ENCODE data around the gene DHPS. TPM values are rescaled to one million over a fixed set of nuclear protein-coding genes. Genes with fewer than 3 reads are reported as not detected.
A peak's percentile ranks its signal among the peaks of the same experiment; 100 is the strongest.
"Not testable (repeated sequence)": the region's sequence is repeated elsewhere in the genome, so short reads cannot be mapped to it uniquely, and the experiment has no call there.

Gene DHPS
- total RNA-seq, 4 donors from 2014 or later, result 117 to 180 (median 160) TPM

DNA sequence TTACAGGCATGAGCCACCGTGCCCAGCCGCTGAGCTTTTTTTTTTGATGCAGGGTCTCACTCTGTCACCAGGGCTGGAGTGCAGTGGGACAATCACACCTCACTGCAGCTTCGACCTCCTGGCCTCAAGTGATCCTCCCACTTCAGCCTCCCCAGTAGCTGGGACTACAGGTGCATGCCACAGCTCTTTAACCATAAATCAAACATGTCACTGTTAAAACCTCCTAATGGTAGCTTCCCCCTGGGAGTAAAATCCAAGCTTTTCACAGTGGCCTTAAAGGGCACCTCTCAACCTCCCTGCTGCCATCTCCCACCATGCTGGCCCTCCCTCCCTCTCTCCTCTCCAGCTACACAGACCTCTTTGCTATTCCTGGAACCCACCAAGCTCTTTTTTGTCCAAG, 4.2 kb upstream of the DHPS start:
- 77 to 83% methylated on average over 3 of the region's 3 CpGs for WGBS, 2 donors
- H3K9me3 ChIP-seq, result no peaks in the 10 kb centered on the region
- no peaks in the 10 kb centered on the region for H3K27me3 ChIP-seq
- TF ChIP-seq, protein P1, sequence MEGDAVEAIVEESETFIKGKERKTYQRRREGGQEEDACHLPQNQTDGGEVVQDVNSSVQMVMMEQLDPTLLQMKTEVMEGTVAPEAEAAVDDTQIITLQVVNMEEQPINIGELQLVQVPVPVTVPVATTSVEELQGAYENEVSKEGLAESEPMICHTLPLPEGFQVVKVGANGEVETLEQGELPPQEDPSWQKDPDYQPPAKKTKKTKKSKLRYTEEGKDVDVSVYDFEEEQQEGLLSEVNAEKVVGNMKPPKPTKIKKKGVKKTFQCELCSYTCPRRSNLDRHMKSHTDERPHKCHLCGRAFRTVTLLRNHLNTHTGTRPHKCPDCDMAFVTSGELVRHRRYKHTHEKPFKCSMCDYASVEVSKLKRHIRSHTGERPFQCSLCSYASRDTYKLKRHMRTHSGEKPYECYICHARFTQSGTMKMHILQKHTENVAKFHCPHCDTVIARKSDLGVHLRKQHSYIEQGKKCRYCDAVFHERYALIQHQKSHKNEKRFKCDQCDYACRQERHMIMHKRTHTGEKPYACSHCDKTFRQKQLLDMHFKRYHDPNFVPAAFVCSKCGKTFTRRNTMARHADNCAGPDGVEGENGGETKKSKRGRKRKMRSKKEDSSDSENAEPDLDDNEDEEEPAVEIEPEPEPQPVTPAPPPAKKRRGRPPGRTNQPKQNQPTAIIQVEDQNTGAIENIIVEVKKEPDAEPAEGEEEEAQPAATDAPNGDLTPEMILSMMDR (IDR thresholded peaks at IDR 0.05), result no peak
- TF ChIP-seq EP300 (IDR thresholded peaks at IDR 0.05) (no peak), POLR2A (IDR thresholded peaks at IDR 0.05) (no peak)
- no peak for DNase-seq (ENCODE audit: low spot score in 2 of 2)
- H3K27ac ChIP-seq, result no peak overlapping the region
- no peak overlapping the region for H3K4me3 ChIP-seq
- peaks cover 0 to 7% (median 2%) of the 10 kb centered on the region in 4 donors for H3K4me1 ChIP-seq
- peaks cover 0 to 32% (median 0%) of the 10 kb centered on the region in 3 donors for H3K36me3 ChIP-seq

DNA sequence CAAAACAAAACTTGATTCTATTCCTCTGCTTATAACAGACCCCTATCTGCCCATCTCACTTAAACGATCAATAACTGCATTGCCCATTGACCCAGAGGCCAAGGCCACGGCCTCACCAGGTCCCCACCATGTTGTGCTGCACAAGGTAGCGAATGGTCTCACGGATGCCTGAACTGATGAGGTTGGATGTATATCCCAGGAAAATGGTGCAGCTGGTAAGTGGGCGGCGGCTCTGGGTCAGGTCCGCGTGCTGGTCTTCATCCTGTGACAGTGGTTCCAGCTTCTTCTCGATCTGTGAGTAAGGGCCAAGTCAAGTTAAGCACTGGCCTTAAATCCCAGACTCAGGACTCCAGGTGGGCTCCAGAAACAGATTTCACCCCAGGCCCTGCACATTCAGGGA, 1.6 kb downstream of the DHPS start:
- Histone ChIP-seq H3K36me3 (peaks cover 5 to 51% (median 7%) of the 10 kb centered on the region in 3 donors), H3K27ac (no peak overlapping the region), H3K4me3 (no peak overlapping the region), H3K4me1 (peaks cover 0 to 32% (median 4%) of the 10 kb centered on the region in 4 donors), H3K27me3 (no peaks in the 10 kb centered on the region), H3K9me3 (no peaks in the 10 kb centered on the region)
- no peak for DNase-seq (ENCODE audit: low spot score in 2 of 2)
- WGBS, 2 donors, result 91 to 94% methylated on average over 9 of the region's 9 CpGs
- no peak for TF ChIP-seq POLR2A (IDR thresholded peaks at IDR 0.05)

DNA sequence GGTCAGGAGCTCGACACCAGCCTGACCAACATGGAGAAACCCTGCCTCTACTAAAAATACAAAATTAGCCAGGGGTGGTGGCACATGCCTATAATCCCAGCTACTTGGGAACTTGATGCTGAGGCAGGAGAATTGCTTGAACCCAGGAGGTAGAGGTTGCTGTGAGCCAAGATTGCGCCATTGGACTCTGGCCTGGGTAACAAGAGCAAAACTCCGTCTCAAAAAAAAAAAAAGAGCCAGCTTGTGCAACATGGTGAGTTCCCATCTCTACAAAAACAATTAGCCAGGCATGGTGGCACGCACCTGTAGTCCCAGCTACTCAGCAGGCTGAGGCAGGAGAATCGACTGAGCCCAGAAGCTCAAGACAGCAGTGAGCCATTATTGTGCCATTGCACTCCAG, 3.6 kb downstream of the DHPS start:
- H3K36me3 ChIP-seq, result peaks cover 10 to 71% (median 10%) of the 10 kb centered on the region in 3 donors
- not testable (repeated sequence) for H3K4me3 ChIP-seq
- WGBS, 2 donors, result 88 to 93% methylated on average over 5 of the region's 5 CpGs

DNA sequence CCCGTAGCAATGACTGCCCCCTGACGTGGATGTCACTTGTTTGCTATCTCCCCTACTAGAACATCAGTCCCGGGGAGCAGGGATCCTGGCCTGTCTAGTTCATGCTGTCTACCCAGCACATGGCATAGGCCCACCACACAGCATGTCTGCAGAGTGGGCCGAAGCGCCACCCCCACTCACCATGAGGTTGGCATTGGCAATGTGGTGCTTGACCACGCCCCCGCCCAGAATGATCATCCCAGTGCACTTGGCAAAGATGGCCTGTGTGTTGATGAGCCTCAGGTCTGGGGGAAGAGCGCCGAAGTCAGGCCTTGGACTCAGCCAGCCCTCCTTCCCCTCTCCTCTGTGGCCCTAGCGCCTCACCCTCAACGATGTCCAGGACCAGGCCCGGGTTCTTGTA, 4.8 kb downstream of the DHPS start:
- Histone ChIP-seq H3K36me3 (peaks cover 10 to 82% (median 10%) of the 10 kb centered on the region in 3 donors), H3K9me3 (no peaks in the 10 kb centered on the region), H3K4me3 (no peak overlapping the region), H3K4me1 (peaks cover 0 to 28% (median 2%) of the 10 kb centered on the region in 4 donors), H3K27ac (no peak overlapping the region), H3K27me3 (no peaks in the 10 kb centered on the region)
- 85 to 88% methylated on average over 10 to 11 of the region's 12 CpGs for WGBS, 2 donors
- no peak for DNase-seq (ENCODE audit: low spot score in 2 of 2)
- no peak for TF ChIP-seq EP300 (IDR thresholded peaks at IDR 0.05)
- TF ChIP-seq, protein P1 (IDR thresholded peaks at IDR 0.05), result no peak
- no peak for TF ChIP-seq POLR2A (IDR thresholded peaks at IDR 0.05)

More for the DNA sequence above, 3.6 kb downstream of the DHPS start:
- H3K27me3 ChIP-seq; H3K9me3 ChIP-seq; H3K27ac ChIP-seq; DNase-seq (ENCODE audit: low spot score in 2 of 2): not testable (repeated sequence)
- peaks cover 0 to 32% (median 4%) of the 10 kb centered on the region in 4 donors for H3K4me1 ChIP-seq

DNA sequence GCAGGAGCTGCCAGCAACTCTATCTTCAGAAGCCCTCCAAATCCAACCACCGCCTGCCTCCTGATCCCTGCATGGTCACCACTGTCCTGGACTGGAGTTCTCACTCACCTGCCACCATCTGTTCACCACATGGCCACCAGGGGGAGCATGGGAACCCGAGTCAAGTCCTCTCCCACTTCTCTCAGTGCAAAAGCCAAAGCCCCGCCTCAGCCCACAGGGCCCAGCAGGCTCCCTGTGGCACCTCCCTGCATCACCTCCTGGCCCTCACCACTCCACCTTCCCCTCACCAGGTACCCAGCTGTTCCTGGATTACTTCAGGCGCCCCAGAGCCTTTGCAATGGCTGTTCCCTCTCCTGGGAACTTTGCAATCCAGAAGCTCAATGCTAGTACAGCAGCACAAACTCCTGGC, 5.3 kb downstream of the DHPS start:
- Histone ChIP-seq H3K4me1 (peaks cover 0 to 28% (median 2%) of the 10 kb centered on the region in 4 donors), H3K27ac (no peak overlapping the region), H3K27me3 (no peaks in the 10 kb centered on the region), H3K36me3 (peaks cover 10 to 86% (median 10%) of the 10 kb centered on the region in 3 donors), H3K9me3 (no peaks in the 10 kb centered on the region), H3K4me3 (no peak overlapping the region)
- DNase-seq (ENCODE audit: low spot score in 2 of 2), result peak; percentile 70 to 88
- TF ChIP-seq EP300 (IDR thresholded peaks at IDR 0.05), result no peak
- TF ChIP-seq, protein P1 (IDR thresholded peaks at IDR 0.05), result peak; percentile 76 to 86 (median 79)
- 8 to 27% methylated on average over 4 of the region's 4 CpGs for WGBS, 2 donors

DNA sequence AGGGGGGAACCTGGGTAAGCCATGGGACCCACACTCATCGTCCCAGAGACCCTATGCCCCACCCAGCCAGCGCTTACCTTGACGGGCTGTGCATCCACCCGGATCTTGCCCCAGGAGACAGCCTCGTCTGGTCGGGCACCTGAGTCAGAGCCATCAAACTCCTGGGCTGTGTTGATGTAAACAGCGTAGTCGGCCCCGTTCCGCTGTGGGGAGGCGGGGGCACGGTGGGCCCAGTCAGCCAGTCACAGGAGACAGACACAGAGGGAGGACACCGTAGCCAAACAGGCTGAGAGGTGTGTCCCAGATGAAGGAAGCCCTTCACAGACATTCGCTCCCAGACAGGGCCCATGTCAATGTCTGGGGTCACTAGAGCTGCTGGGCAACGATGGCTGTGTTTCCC, 5.7 kb downstream of the DHPS start:
- TF ChIP-seq POLR2A (IDR thresholded peaks at IDR 0.05) (no peak), EP300 (IDR thresholded peaks at IDR 0.05) (no peak)
- TF ChIP-seq, protein P1 (IDR thresholded peaks at IDR 0.05), result no peak
- Histone ChIP-seq H3K36me3 (peaks cover 10 to 87% (median 10%) of the 10 kb centered on the region in 3 donors), H3K9me3 (no peaks in the 10 kb centered on the region), H3K27ac (no peak overlapping the region), H3K4me1 (peaks cover 0 to 30% (median 2%) of the 10 kb centered on the region in 4 donors), H3K4me3 (no peak overlapping the region), H3K27me3 (no peaks in the 10 kb centered on the region)
- no peak for DNase-seq (ENCODE audit: low spot score in 2 of 2)
- 88 to 95% methylated on average over 10 to 13 of the region's 15 CpGs for WGBS, 2 donors
